Thymus (tissue), 11 donors: ENCODE measurements around the gene PTBP1. TPM values are rescaled to one million over a fixed set of nuclear protein-coding genes. Genes with fewer than 3 reads are reported as not detected.

ENCODE experiments used
- DNase-seq, 9 donors: peaks; one replicate each; pipeline ENCODE4 v3.0.0-alpha.2; 2013; ENCODE audit warnings: low spot score in 9 of 9, low read depth in 6 of 9, missing footprints in 1 of 9
- H3K27ac ChIP-seq, 2 donors: one replicate each; pipeline ENCODE4 v1.5.1; 2013; ENCODE audit warnings: control low read depth in 1 of 2, low read depth in 1 of 2, low read length in 1 of 2, mild to moderate bottlenecking in 1 of 2, moderate library complexity in 1 of 2
- H3K27me3 ChIP-seq, 2 donors: one replicate each; pipeline ENCODE4 v1.5.1; 2013; ENCODE audit warnings: low read length in 1 of 2; ENCODE audit not compliant: control insufficient read depth in 2 of 2, insufficient read depth in 1 of 2
- H3K36me3 ChIP-seq, 2 donors: one replicate each; pipeline ENCODE4 v1.5.1; 2013; ENCODE audit warnings: low read length in 1 of 2, mild to moderate bottlenecking in 1 of 2, moderate library complexity in 1 of 2; ENCODE audit not compliant: control insufficient read depth in 2 of 2, insufficient read depth in 2 of 2
- H3K4me1 ChIP-seq, 2 donors: one replicate each; pipeline ENCODE4 v1.5.1; 2013; ENCODE audit warnings: low read length in 2 of 2; ENCODE audit not compliant: control insufficient read depth in 2 of 2, insufficient read depth in 2 of 2
- H3K4me3 ChIP-seq, 2 donors: one replicate each; pipeline ENCODE4 v1.5.1; 2013; ENCODE audit warnings: low read length in 2 of 2, control low read depth in 1 of 2, mild to moderate bottlenecking in 1 of 2
- H3K9me3 ChIP-seq, 2 donors: one replicate each; pipeline ENCODE4 v1.5.1; 2013; ENCODE audit warnings: low read length in 1 of 2, mild to moderate bottlenecking in 1 of 2; ENCODE audit not compliant: control insufficient read depth in 2 of 2, insufficient read depth in 1 of 2
- WGBS: extraction: QIAGEN DNeasy Blood & Tissue Kit; methylation state at CpG from one replicate; pipeline ENCODE4 v1.1.7; 2013; 5-methylcytosine and 5-hydroxymethylcytosine counted together
- polyA plus RNA-seq: library from polyadenylated mRNA; stranded (reverse); fragments of 200-250 nt; gene quantifications from one replicate; pipeline ENCODE4 v1.2.3, GENCODE V29; 2013
- total RNA-seq: library from RNA; stranded (reverse); fragments of 120-200 nt; gene quantifications from one replicate; pipeline ENCODE4 v1.2.4, GENCODE V29; 2013
- donor health status: healthy.

Gene PTBP1
- total and polyA plus RNA-seq, 2 donors, result 75.1 to 129 TPM

- H3K36me3 ChIP-seq, result peaks cover 54 to 79% of the 10 kb centered on the region in 2 donors
- 97% methylated on average over 20 of the region's 20 CpGs for WGBS
- H3K4me1 ChIP-seq, result no peaks in the 10 kb centered on the region
- no peak for DNase-seq
- H3K9me3 ChIP-seq, result peaks cover 3 to 5% of the 10 kb centered on the region in 2 donors
- H3K27me3 ChIP-seq, result no peaks in the 10 kb centered on the region
- no peak overlapping the region for H3K27ac ChIP-seq
- H3K4me3 ChIP-seq, result no peak overlapping the region
These were observed 14.3 kb downstream of the PTBP1 start for GRCh38 chr19:811506-812048.

- H3K9me3 ChIP-seq, result peaks cover 3 to 5% of the 10 kb centered on the region in 2 donors
- no peaks in the 10 kb centered on the region for H3K4me1 ChIP-seq
- no peak overlapping the region for H3K4me3 ChIP-seq
- H3K27me3 ChIP-seq, result no peaks in the 10 kb centered on the region
- DNase-seq, result no peak
- no peak overlapping the region for H3K27ac ChIP-seq
- peaks cover 48 to 72% of the 10 kb centered on the region in 2 donors for H3K36me3 ChIP-seq
- WGBS, result 96% methylated on average over 80 of the region's 80 CpGs
These were observed 14.9 kb downstream of the PTBP1 start for GRCh38 chr19:812049-812746.

- peaks cover 3 to 5% of the 10 kb centered on the region in 2 donors for H3K9me3 ChIP-seq
- no peak for DNase-seq
- H3K4me3 ChIP-seq, result no peak overlapping the region
- H3K4me1 ChIP-seq, result no peaks in the 10 kb centered on the region
- peaks cover 42 to 67% of the 10 kb centered on the region in 2 donors for H3K36me3 ChIP-seq
- no peak overlapping the region for H3K27ac ChIP-seq
- WGBS, result 98% methylated on average over 72 of the region's 72 CpGs
- no peaks in the 10 kb centered on the region for H3K27me3 ChIP-seq
These were observed 15.5 kb downstream of the PTBP1 start for GRCh38 chr19:812747-813218.

- H3K27ac ChIP-seq, result no peak overlapping the region
- no peaks in the 10 kb centered on the region for H3K4me1 ChIP-seq
- 98% methylated on average over 87 of the region's 87 CpGs for WGBS
- no peaks in the 10 kb centered on the region for H3K27me3 ChIP-seq
- no peak overlapping the region for H3K4me3 ChIP-seq
- peaks cover 35 to 60% of the 10 kb centered on the region in 2 donors for H3K36me3 ChIP-seq
- no peak for DNase-seq
- peaks cover 3 to 5% of the 10 kb centered on the region in 2 donors for H3K9me3 ChIP-seq
These were observed 16.2 kb downstream of the PTBP1 start for GRCh38 chr19:813219-814151.

- peaks cover 0 to under 1% of the 10 kb centered on the region in 2 donors for H3K27me3 ChIP-seq
- no peak overlapping the region for H3K27ac ChIP-seq
- no peak overlapping the region for H3K4me3 ChIP-seq
- WGBS, result 95% methylated on average over 49 of the region's 49 CpGs
- peaks cover 27 to 50% of the 10 kb centered on the region in 2 donors for H3K36me3 ChIP-seq
- no peaks in the 10 kb centered on the region for H3K4me1 ChIP-seq
- H3K9me3 ChIP-seq, result peaks cover 3 to 5% of the 10 kb centered on the region in 2 donors
- no peak for DNase-seq
These were observed 17.2 kb downstream of the PTBP1 start for GRCh38 chr19:814152-815078.

- H3K9me3 ChIP-seq, result peaks cover 3 to 5% of the 10 kb centered on the region in 2 donors
- DNase-seq, result no peak
- 97% methylated on average over 47 of the region's 47 CpGs for WGBS
These were observed 18.0 kb downstream of the PTBP1 start for GRCh38 chr19:815079-815774.

GRCh38 chr19:815775-816499 is 18.7 kb downstream of the PTBP1 start:
- Histone ChIP-seq H3K27me3 (peaks cover 3 to 16% of the 10 kb centered on the region in 2 donors), H3K27ac (no peak overlapping the region), H3K4me1 (no peaks in the 10 kb centered on the region), H3K4me3 (no peak overlapping the region), H3K36me3 (peaks cover 12 to 35% of the 10 kb centered on the region in 2 donors), H3K9me3 (peaks cover 3 to 5% of the 10 kb centered on the region in 2 donors)
- WGBS, result 93% methylated on average over 13 of the region's 13 CpGs
- no peak for DNase-seq

More at GRCh38 chr19:815079-815774, 18.0 kb downstream of the PTBP1 start:
- H3K36me3 ChIP-seq, result peaks cover 19 to 42% of the 10 kb centered on the region in 2 donors
- H3K27ac ChIP-seq, result no peak overlapping the region
- H3K27me3 ChIP-seq, result peaks cover 0 to 8% of the 10 kb centered on the region in 2 donors
- no peaks in the 10 kb centered on the region for H3K4me1 ChIP-seq
- no peak overlapping the region for H3K4me3 ChIP-seq
